ENCODE results near the gene NEK4.

DNA sequence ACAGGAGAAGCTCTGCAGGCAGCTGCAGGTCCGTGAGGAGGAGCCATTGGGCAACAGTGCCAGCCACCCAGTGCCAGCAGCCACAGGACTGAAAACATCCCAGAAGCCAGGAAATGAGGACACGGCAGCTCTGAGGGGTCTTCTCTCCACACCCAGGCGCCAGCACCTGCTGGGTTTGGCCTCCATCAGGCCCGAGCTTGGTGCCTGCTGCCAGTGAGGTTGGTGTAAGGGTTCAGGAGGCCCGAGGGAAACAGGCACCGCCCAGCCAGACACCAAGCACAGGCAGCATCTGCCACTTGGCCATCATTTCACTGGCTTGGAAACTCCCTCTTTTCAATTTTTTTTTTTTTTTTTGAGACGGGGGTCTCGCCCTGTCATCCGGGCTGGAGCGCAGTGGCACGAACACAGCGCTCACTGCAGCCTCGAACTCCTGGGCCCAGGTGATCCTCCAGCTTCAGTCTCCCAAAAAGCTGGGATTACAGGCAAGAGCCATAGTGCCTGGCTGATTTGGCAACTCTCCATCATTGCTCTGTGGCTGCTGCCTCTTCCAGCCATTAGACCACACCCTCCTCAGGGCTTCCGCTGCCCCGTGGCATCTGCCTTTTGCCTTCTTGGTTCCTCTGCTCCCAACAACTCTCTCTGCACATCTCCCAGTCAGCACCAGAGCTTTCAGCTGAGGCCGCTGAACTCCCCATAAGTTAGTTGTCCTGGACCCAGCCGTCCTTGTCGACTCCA lies 22.4 kb upstream of the NEK4 start:
- no peak for TF ChIP-seq SP1 (IDR thresholded peaks at IDR 0.05; ENCODE audit: low read depth)
- TF ChIP-seq, protein P1, sequence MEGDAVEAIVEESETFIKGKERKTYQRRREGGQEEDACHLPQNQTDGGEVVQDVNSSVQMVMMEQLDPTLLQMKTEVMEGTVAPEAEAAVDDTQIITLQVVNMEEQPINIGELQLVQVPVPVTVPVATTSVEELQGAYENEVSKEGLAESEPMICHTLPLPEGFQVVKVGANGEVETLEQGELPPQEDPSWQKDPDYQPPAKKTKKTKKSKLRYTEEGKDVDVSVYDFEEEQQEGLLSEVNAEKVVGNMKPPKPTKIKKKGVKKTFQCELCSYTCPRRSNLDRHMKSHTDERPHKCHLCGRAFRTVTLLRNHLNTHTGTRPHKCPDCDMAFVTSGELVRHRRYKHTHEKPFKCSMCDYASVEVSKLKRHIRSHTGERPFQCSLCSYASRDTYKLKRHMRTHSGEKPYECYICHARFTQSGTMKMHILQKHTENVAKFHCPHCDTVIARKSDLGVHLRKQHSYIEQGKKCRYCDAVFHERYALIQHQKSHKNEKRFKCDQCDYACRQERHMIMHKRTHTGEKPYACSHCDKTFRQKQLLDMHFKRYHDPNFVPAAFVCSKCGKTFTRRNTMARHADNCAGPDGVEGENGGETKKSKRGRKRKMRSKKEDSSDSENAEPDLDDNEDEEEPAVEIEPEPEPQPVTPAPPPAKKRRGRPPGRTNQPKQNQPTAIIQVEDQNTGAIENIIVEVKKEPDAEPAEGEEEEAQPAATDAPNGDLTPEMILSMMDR (IDR thresholded peaks at IDR 0.05 in 2 of 3, conservative IDR thresholded peaks at IDR 0.05 in 1 of 3; ENCODE audit: borderline replicate concordance in 1 of 3, insufficient read depth in 1 of 3, low read depth in 2 of 3, low read length in 2 of 3): no peak
- no peak for TF ChIP-seq POLR2AphosphoS5 (IDR thresholded peaks at IDR 0.05; ENCODE audit: low read depth, low read length)
- no peak for TF ChIP-seq EZH2 (IDR thresholded peaks at IDR 0.05)
- no peak for TF ChIP-seq POLR2A (IDR thresholded peaks at IDR 0.05; ENCODE audit: borderline replicate concordance, extremely low read depth, insufficient read depth, insufficient read length)
- TF ChIP-seq EZH2phosphoT487 (IDR thresholded peaks at IDR 0.05; ENCODE audit: borderline replicate concordance): no peak
- TF ChIP-seq, protein P2, sequence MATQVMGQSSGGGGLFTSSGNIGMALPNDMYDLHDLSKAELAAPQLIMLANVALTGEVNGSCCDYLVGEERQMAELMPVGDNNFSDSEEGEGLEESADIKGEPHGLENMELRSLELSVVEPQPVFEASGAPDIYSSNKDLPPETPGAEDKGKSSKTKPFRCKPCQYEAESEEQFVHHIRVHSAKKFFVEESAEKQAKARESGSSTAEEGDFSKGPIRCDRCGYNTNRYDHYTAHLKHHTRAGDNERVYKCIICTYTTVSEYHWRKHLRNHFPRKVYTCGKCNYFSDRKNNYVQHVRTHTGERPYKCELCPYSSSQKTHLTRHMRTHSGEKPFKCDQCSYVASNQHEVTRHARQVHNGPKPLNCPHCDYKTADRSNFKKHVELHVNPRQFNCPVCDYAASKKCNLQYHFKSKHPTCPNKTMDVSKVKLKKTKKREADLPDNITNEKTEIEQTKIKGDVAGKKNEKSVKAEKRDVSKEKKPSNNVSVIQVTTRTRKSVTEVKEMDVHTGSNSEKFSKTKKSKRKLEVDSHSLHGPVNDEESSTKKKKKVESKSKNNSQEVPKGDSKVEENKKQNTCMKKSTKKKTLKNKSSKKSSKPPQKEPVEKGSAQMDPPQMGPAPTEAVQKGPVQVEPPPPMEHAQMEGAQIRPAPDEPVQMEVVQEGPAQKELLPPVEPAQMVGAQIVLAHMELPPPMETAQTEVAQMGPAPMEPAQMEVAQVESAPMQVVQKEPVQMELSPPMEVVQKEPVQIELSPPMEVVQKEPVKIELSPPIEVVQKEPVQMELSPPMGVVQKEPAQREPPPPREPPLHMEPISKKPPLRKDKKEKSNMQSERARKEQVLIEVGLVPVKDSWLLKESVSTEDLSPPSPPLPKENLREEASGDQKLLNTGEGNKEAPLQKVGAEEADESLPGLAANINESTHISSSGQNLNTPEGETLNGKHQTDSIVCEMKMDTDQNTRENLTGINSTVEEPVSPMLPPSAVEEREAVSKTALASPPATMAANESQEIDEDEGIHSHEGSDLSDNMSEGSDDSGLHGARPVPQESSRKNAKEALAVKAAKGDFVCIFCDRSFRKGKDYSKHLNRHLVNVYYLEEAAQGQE (IDR thresholded peaks at IDR 0.05; ENCODE audit: low read depth): no peak
- no peak for TF ChIP-seq SRF (IDR thresholded peaks at IDR 0.05; ENCODE audit: low read depth)
- TF ChIP-seq ZFX (IDR thresholded peaks at IDR 0.05): no peak
- TF ChIP-seq YY1 (IDR thresholded peaks at IDR 0.05; ENCODE audit: extremely low read depth, insufficient replicate concordance, low read depth, low read length): no peak
- TF ChIP-seq ELF1 (IDR thresholded peaks at IDR 0.05; ENCODE audit: borderline replicate concordance, low read depth): no peak
